ENCODE results near the gene NDE1. TPM values are rescaled to one million over a fixed set of nuclear protein-coding genes. Genes with fewer than 3 reads are reported as not detected.

NDE1 gene
- total and polyA plus RNA-seq, 2 donors (not counting 1 experiment from before 2014, with no cell fraction given): 23.8 to 24.0 TPM

GRCh38 chr16:15729152-15729551, 79.1 kb downstream of the NDE1 start:
- H3K4me3 ChIP-seq (replicated peaks in 1 of 4; ENCODE audit: control extremely low read depth in 1 of 4, insufficient read depth in 1 of 4, low read depth in 3 of 4, low read length in 4 of 4): no peak overlapping the region
- H3K79me2 ChIP-seq (ENCODE audit: control insufficient read depth, insufficient read depth, low read length): no peaks in the 10 kb centered on the region
- TF ChIP-seq CTCF (conservative IDR thresholded peaks at IDR 0.05 in 1 of 2, IDR thresholded peaks at IDR 0.05 in 1 of 2; ENCODE audit: low read depth in 1 of 2, low read length in 2 of 2) (no peak), EZH2 (IDR thresholded peaks at IDR 0.05; ENCODE audit: low read length, missing control alignments) (no peak)
- no peak overlapping the region for H2AFZ ChIP-seq (ENCODE audit: low read length)
- no peaks in the 10 kb centered on the region for H3K9me3 ChIP-seq (ENCODE audit: control insufficient read depth, insufficient read depth, low read depth, low read length)
- H3K4me2 ChIP-seq (ENCODE audit: extremely low read depth, insufficient read depth, low read length): no peak overlapping the region
- no peaks in the 10 kb centered on the region for H3K4me1 ChIP-seq (ENCODE audit: control insufficient read depth, extremely low read depth, insufficient read depth, low read length)
- H3K27ac ChIP-seq (ENCODE audit: insufficient read depth, low read length): no peak overlapping the region
- no peaks in the 10 kb centered on the region for H3K27me3 ChIP-seq (ENCODE audit: control insufficient read depth, insufficient read depth, low read length)
- no peaks in the 10 kb centered on the region for H4K20me1 ChIP-seq (ENCODE audit: control insufficient read depth, extremely low read depth, insufficient read depth, low read length)
- no peak overlapping the region for H3K9ac ChIP-seq (ENCODE audit: insufficient read depth, low read length)
- H3K36me3 ChIP-seq (ENCODE audit: control insufficient read depth, insufficient read depth, low read length): peaks cover 3% of the 10 kb centered on the region
- no peak for DNase-seq (ENCODE audit: low read depth in 2 of 2)

- Histone ChIP-seq H3K9ac (ENCODE audit: insufficient read depth, low read length) (no peak overlapping the region), H3K4me2 (ENCODE audit: extremely low read depth, insufficient read depth, low read length) (no peak overlapping the region), H2AFZ (ENCODE audit: low read length) (no peak overlapping the region), H3K4me3 (replicated peaks in 1 of 4; ENCODE audit: control extremely low read depth in 1 of 4, insufficient read depth in 1 of 4, low read depth in 3 of 4, low read length in 4 of 4) (no peak overlapping the region), H3K36me3 (ENCODE audit: control insufficient read depth, insufficient read depth, low read length) (no peaks in the 10 kb centered on the region), H3K79me2 (ENCODE audit: control insufficient read depth, insufficient read depth, low read length) (no peaks in the 10 kb centered on the region), H3K9me3 (ENCODE audit: control insufficient read depth, insufficient read depth, low read depth, low read length) (no peaks in the 10 kb centered on the region), H3K27ac (ENCODE audit: insufficient read depth, low read length) (no peak overlapping the region), H3K27me3 (ENCODE audit: control insufficient read depth, insufficient read depth, low read length) (no peaks in the 10 kb centered on the region), H4K20me1 (ENCODE audit: control insufficient read depth, extremely low read depth, insufficient read depth, low read length) (no peaks in the 10 kb centered on the region), H3K4me1 (ENCODE audit: control insufficient read depth, extremely low read depth, insufficient read depth, low read length) (no peaks in the 10 kb centered on the region)
- TF ChIP-seq EZH2 (IDR thresholded peaks at IDR 0.05; ENCODE audit: low read length, missing control alignments): no peak
- no peak for TF ChIP-seq CTCF (conservative IDR thresholded peaks at IDR 0.05 in 1 of 2, IDR thresholded peaks at IDR 0.05 in 1 of 2; ENCODE audit: low read depth in 1 of 2, low read length in 2 of 2)
- peak; percentile 12 for DNase-seq (ENCODE audit: low read depth in 2 of 2)
Observed at GRCh38 chr16:15732416-15732815, 82.4 kb downstream of the NDE1 start.

- DNase-seq (ENCODE audit: low read depth in 2 of 2): no peak
- H3K36me3 ChIP-seq (ENCODE audit: control insufficient read depth, insufficient read depth, low read length): no peaks in the 10 kb centered on the region
- H3K4me3 ChIP-seq (replicated peaks in 1 of 4; ENCODE audit: control extremely low read depth in 1 of 4, insufficient read depth in 1 of 4, low read depth in 3 of 4, low read length in 4 of 4): no peak overlapping the region
- H3K79me2 ChIP-seq (ENCODE audit: control insufficient read depth, insufficient read depth, low read length): no peaks in the 10 kb centered on the region
- no peaks in the 10 kb centered on the region for H4K20me1 ChIP-seq (ENCODE audit: control insufficient read depth, extremely low read depth, insufficient read depth, low read length)
- H3K4me2 ChIP-seq (ENCODE audit: extremely low read depth, insufficient read depth, low read length): no peak overlapping the region
- no peaks in the 10 kb centered on the region for H3K27me3 ChIP-seq (ENCODE audit: control insufficient read depth, insufficient read depth, low read length)
- TF ChIP-seq EZH2 (IDR thresholded peaks at IDR 0.05; ENCODE audit: low read length, missing control alignments) (no peak), CTCF (conservative IDR thresholded peaks at IDR 0.05 in 1 of 2, IDR thresholded peaks at IDR 0.05 in 1 of 2; ENCODE audit: low read depth in 1 of 2, low read length in 2 of 2) (no peak)
- H2AFZ ChIP-seq (ENCODE audit: low read length): no peak overlapping the region
- H3K9me3 ChIP-seq (ENCODE audit: control insufficient read depth, insufficient read depth, low read depth, low read length): no peaks in the 10 kb centered on the region
- no peaks in the 10 kb centered on the region for H3K4me1 ChIP-seq (ENCODE audit: control insufficient read depth, extremely low read depth, insufficient read depth, low read length)
- H3K27ac ChIP-seq (ENCODE audit: insufficient read depth, low read length): no peak overlapping the region
- no peak overlapping the region for H3K9ac ChIP-seq (ENCODE audit: insufficient read depth, low read length)
Observed at GRCh38 chr16:15735610-15736009, 85.6 kb downstream of the NDE1 start.

Measured in fibroblast of lung (primary cell).